IPS DF 6.9 (cell line): ENCODE results near the gene OSBPL2.

Experiments
- DNase-seq: peaks from one replicate; pipeline ENCODE4 v3.0.0-alpha.2; 2013; ENCODE audit warnings: low read depth, low spot score
- H3K27ac ChIP-seq: one replicate; pipeline ENCODE4 v1.5.1; 2013; ENCODE audit warnings: low read length, control low read depth
- H3K27me3 ChIP-seq: 2 replicates; pipeline ENCODE4 v1.6.1; 2013; ENCODE audit warnings: mild to moderate bottlenecking, low read length; ENCODE audit not compliant: control insufficient read depth, insufficient read depth
- H3K36me3 ChIP-seq: 2 replicates; pipeline ENCODE4 v1.6.1; 2013; ENCODE audit warnings: low read length; ENCODE audit not compliant: control insufficient read depth, insufficient read depth
- H3K4me1 ChIP-seq: 2 replicates; pipeline ENCODE4 v1.6.1; 2013; ENCODE audit warnings: low read length; ENCODE audit not compliant: control insufficient read depth, insufficient read depth
- H3K4me3 ChIP-seq: 2 replicates; pipeline ENCODE4 v1.5.1; 2013; ENCODE audit warnings: mild to moderate bottlenecking, low read length
- H3K9me3 ChIP-seq: 2 replicates; pipeline ENCODE4 v1.6.1; 2013; ENCODE audit warnings: low read length, inconsistent platforms; ENCODE audit not compliant: control insufficient read depth, insufficient read depth
- WGBS: extraction: QIAGEN DNeasy Blood & Tissue Kit; methylation state at CpG from one replicate; pipeline ENCODE4 v1.1.7; 2013; ENCODE audit warnings: mixed read lengths, missing lambda C conversion rate; ENCODE audit not compliant: insufficient read length, insufficient coverage; 5-methylcytosine and 5-hydroxymethylcytosine counted together

OSBPL2 gene

GRCh38 chr20:62334881-62335280 lies 96.6 kb downstream of the OSBPL2 start:
- H3K27me3 ChIP-seq = no peaks in the 10 kb centered on the region
- H3K4me1 ChIP-seq = no peaks in the 10 kb centered on the region; the same call in 1 of the 2 replicates
- no peak for DNase-seq
- H3K4me3 ChIP-seq = no peak overlapping the region
- WGBS = no CpG with 5 or more reads among the region's 13 CpGs
- no peak overlapping the region for H3K27ac ChIP-seq
- H3K9me3 ChIP-seq = no peaks in the 10 kb centered on the region
- peaks cover 72% of the 10 kb centered on the region for H3K36me3 ChIP-seq

- Histone ChIP-seq H3K27me3 (no peaks in the 10 kb centered on the region), H3K4me3 (no peak overlapping the region), H3K27ac (no peak overlapping the region), H3K9me3 (no peaks in the 10 kb centered on the region), H3K4me1 (no peaks in the 10 kb centered on the region; the same call in 1 of the 2 replicates), H3K36me3 (peaks cover 66% of the 10 kb centered on the region)
- DNase-seq = no peak
- WGBS = no CpG with 5 or more reads among the region's 6 CpGs
These were observed 97.2 kb downstream of the OSBPL2 start for GRCh38 chr20:62335532-62335931.

- H3K27me3 ChIP-seq = no peaks in the 10 kb centered on the region
- peaks cover 60% of the 10 kb centered on the region for H3K36me3 ChIP-seq
- no CpG with 5 or more reads among the region's 11 CpGs for whole genome bisulfite sequencing
- H3K27ac ChIP-seq = no peak overlapping the region
- no peaks in the 10 kb centered on the region; the same call in 1 of the 2 replicates for H3K4me1 ChIP-seq
- DNase-seq = no peak
- no peaks in the 10 kb centered on the region for H3K9me3 ChIP-seq
- no peak overlapping the region for H3K4me3 ChIP-seq
These were observed 98.0 kb downstream of the OSBPL2 start for GRCh38 chr20:62336329-62336728.

- H3K9me3 ChIP-seq = no peaks in the 10 kb centered on the region
- DNase-seq = no peak
- H3K27ac ChIP-seq = no peak overlapping the region
- no peaks in the 10 kb centered on the region; the same call in 1 of the 2 replicates for H3K4me1 ChIP-seq
- no peak overlapping the region for H3K4me3 ChIP-seq
- H3K36me3 ChIP-seq = peaks cover 56% of the 10 kb centered on the region
- WGBS = no CpG with 5 or more reads among the region's 53 CpGs
- no peaks in the 10 kb centered on the region for H3K27me3 ChIP-seq
These were observed 98.6 kb downstream of the OSBPL2 start for GRCh38 chr20:62336775-62337557.

DNA sequence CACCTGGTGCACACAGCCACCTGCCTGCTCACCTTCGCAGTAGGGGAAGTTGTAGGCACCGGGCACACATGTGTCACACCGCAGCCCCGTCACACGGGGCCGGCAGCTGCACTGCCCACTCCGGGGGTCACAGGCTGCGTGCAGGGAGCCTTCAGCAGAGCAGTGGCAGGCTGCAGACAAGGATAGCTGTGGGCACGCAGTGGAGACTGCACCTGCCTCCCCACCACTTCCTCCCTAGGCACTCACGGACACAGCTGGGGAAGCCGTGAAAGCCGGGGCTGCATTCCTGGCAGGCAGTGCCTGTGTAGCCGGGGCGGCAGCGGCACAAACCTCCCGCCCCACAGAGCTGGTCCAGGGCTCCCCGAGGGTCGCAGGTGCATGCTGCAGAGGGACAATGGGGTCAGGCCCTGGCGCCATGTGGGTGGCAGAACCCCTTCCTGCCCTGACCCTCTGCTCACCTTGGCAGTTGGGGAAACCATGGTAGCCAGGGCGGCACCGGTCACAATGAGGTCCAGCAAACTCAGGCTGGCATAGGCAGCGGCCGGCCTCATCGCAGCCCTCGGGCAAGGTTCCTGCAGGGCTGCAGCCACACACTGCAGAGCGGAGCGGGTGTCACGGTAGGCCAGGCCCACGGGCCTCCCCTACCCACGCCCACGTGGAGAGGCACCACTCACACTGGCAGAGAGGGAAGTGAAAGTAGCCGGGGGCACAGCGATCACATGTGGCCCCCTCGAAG lies 99.4 kb downstream of the OSBPL2 start:
- Histone ChIP-seq H3K9me3 (no peaks in the 10 kb centered on the region), H3K4me1 (no peaks in the 10 kb centered on the region; the same call in 1 of the 2 replicates), H3K27ac (no peak overlapping the region), H3K4me3 (no peak overlapping the region), H3K36me3 (peaks cover 49% of the 10 kb centered on the region), H3K27me3 (no peaks in the 10 kb centered on the region)
- no CpG with 5 or more reads among the region's 34 CpGs for WGBS
- DNase-seq = no peak

- no CpG with 5 or more reads among the region's 16 CpGs for WGBS
- no peaks in the 10 kb centered on the region for H3K9me3 ChIP-seq
- no peaks in the 10 kb centered on the region; the same call in 1 of the 2 replicates for H3K4me1 ChIP-seq
- peaks cover 44% of the 10 kb centered on the region for H3K36me3 ChIP-seq
- no peak overlapping the region for H3K4me3 ChIP-seq
- DNase-seq = no peak
- no peak overlapping the region for H3K27ac ChIP-seq
- no peaks in the 10 kb centered on the region for H3K27me3 ChIP-seq
These were observed 99.9 kb downstream of the OSBPL2 start for GRCh38 chr20:62338294-62338620.

- Histone ChIP-seq H3K27ac (no peak overlapping the region), H3K9me3 (no peaks in the 10 kb centered on the region), H3K4me3 (no peak overlapping the region), H3K4me1 (no peaks in the 10 kb centered on the region), H3K27me3 (no peaks in the 10 kb centered on the region), H3K36me3 (peaks cover 30% of the 10 kb centered on the region)
- WGBS = no CpG with 5 or more reads among the region's 14 CpGs
- no peak for DNase-seq
These were observed 101.3 kb downstream of the OSBPL2 start for GRCh38 chr20:62339647-62340062.

- H3K4me3 ChIP-seq = no peak overlapping the region
- H3K27me3 ChIP-seq = no peaks in the 10 kb centered on the region
- H3K36me3 ChIP-seq = peaks cover 30% of the 10 kb centered on the region
- H3K9me3 ChIP-seq = no peaks in the 10 kb centered on the region
- WGBS = no CpG with 5 or more reads among the region's 10 CpGs
- H3K27ac ChIP-seq = no peak overlapping the region
- no peak for DNase-seq
- no peaks in the 10 kb centered on the region for H3K4me1 ChIP-seq
These were observed 104.6 kb downstream of the OSBPL2 start for GRCh38 chr20:62342910-62343309.

GRCh38 chr20:62344092-62344491 lies 105.8 kb downstream of the OSBPL2 start:
- H3K9me3 ChIP-seq = no peaks in the 10 kb centered on the region
- no peaks in the 10 kb centered on the region for H3K4me1 ChIP-seq
- DNase-seq = no peak
- no peaks in the 10 kb centered on the region for H3K27me3 ChIP-seq
- no peak overlapping the region for H3K4me3 ChIP-seq
- peaks cover 24% of the 10 kb centered on the region for H3K36me3 ChIP-seq
- H3K27ac ChIP-seq = no peak overlapping the region
- no CpG with 5 or more reads among the region's 5 CpGs for WGBS

DNA sequence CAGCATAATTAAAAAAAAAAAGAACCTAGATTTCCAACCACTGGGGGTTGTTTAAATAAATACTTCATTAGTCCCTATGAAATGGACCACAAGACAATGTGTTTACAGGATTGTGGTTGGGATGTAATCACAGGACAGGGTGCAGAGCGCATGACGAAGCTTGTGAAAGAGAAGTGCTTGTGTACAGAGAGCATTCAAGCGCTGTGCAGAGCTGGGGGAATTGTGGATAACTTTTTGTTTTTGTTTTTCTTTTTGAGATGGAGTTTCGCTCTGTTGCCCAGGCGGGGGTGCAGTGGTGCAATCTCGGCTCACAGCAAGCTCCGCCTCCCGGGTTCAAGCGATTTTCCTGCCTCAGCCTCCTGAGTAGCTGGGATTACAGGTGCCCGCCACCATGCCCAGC lies 106.5 kb downstream of the OSBPL2 start:
- Histone ChIP-seq H3K27ac (no peak overlapping the region), H3K9me3 (no peaks in the 10 kb centered on the region), H3K36me3 (peaks cover 25% of the 10 kb centered on the region), H3K4me3 (no peak overlapping the region), H3K27me3 (no peaks in the 10 kb centered on the region), H3K4me1 (no peaks in the 10 kb centered on the region)
- WGBS = no CpG with 5 or more reads among the region's 10 CpGs
- DNase-seq = no peak
